Left lung (tissue), 10 donors: Measurements from ENCODE around the gene GTPBP8. TPM values are rescaled to one million over a fixed set of nuclear protein-coding genes. Genes with fewer than 3 reads are reported as not detected.

Source experiments
- ATAC-seq: fragments of 200-7000 bp; cut with Tn5 transposase; one replicate; pipeline ENCODE4 v1.9.1; 2020; ENCODE audit warnings: moderate library complexity
- DNase-seq, 4 donors: peaks; one replicate each; pipeline ENCODE4 v3.0.0-alpha.2; 2013 to 2020
- H3K27ac ChIP-seq, 2 donors: fragments of 200-600 bp; sonication (generic) in 1 of 2; one replicate each; pipeline versions ENCODE4 v1.5.0 to v1.8.0; 2020 to 2021
- H3K27me3 ChIP-seq, 2 donors: fragments of 200-600 bp; sonication (generic) in 1 of 2; one replicate each; pipeline versions ENCODE4 v1.5.0 to v1.8.0; 2020 to 2021
- H3K36me3 ChIP-seq, 2 donors: fragments of 200-600 bp; sonication (generic) in 1 of 2; one replicate each; pipeline versions ENCODE4 v1.5.0 to v1.8.0; 2020 to 2021
- H3K4me1 ChIP-seq, 2 donors: fragments of 200-600 bp; one replicate each; pipeline ENCODE4 v1.8.0; 2021
- H3K4me3 ChIP-seq, 2 donors: fragments of 200-600 bp; sonication (generic) in 1 of 2; one replicate each; pipeline versions ENCODE4 v1.5.0 to v1.8.0; 2020 to 2021; ENCODE audit warnings: mild to moderate bottlenecking in 1 of 2
- H3K9me3 ChIP-seq, 2 donors: fragments of 200-600 bp; sonication (generic) in 1 of 2; one replicate each; pipeline versions ENCODE4 v1.5.0 to v1.8.0; 2020 to 2021
- CTCF ChIP-seq, 2 donors: fragments of 200-600 bp; sonication (generic) in 1 of 2; IDR thresholded peaks; one replicate each; pipeline versions ENCODE4 v1.5.0 to v1.8.0; 2021; ENCODE audit warnings: antibody characterized with exemption in 2 of 2
- intact Hi-C, 2 donors: fragments of 100-400 bp; cut with DNase I; formaldehyde crosslinking; loops; one replicate each; pipeline versions ENCODE4 v1.11.2 to v1.14.2; 2022
- polyA plus RNA-seq, 6 donors: library from polyadenylated mRNA; unstranded; fragments of 120-200 nt; gene quantifications; one replicate each; pipeline ENCODE4 v1.2.1, GENCODE V29; 2013; ENCODE audit not compliant: insufficient read length in 6 of 6
- total RNA-seq, 2 donors: library from RNA; stranded (reverse); fragmentation: NEBNext Ultra II Directional; extraction: Animal tissue kit (Norgen Biotek cat#: 25700); gene quantifications; one replicate each; pipeline ENCODE4 v1.2.1, GENCODE V29; 2021
- donor health status: DM: no; HTN: yes; CAD: no.
- donor health status: DM: no; HTN: no; CAD: no.

GTPBP8 gene
- total and polyA plus RNA-seq, 8 donors = 14.7 to 24.3 (median 21.0) TPM

- no peak overlapping the region for H3K27ac ChIP-seq
- H3K27me3 ChIP-seq = no peaks in the 10 kb centered on the region
- no peaks in the 10 kb centered on the region for H3K36me3 ChIP-seq
- H3K9me3 ChIP-seq = no peaks in the 10 kb centered on the region
- DNase-seq (no peak), ATAC-seq (no peak)
- no peak overlapping the region for H3K4me3 ChIP-seq
- peaks cover 0 to 6% of the 10 kb centered on the region in 2 donors for H3K4me1 ChIP-seq
- no peak for TF ChIP-seq CTCF (IDR thresholded peaks at IDR 0.05)
- intact Hi-C loops = loop anchor here in 1 of 2 donors (10.0 kb wide), 1 partner anchor 350 kb away; no protein-coding TSS in a partner anchor
Observed at GRCh38 chr3:112984485-112984884, 6.3 kb upstream of the GTPBP8 start.

- ATAC-seq (no peak), DNase-seq (peak in 1 of 4 donors; percentile 50)
- H3K4me1 ChIP-seq = peaks cover 8 to 29% of the 10 kb centered on the region in 2 donors
- H3K9me3 ChIP-seq = no peaks in the 10 kb centered on the region
- H3K27me3 ChIP-seq = no peaks in the 10 kb centered on the region
- TF ChIP-seq CTCF (IDR thresholded peaks at IDR 0.05) = no peak
- intact Hi-C loops = loop anchor here in 1 of 2 donors (10.0 kb wide), 1 partner anchor 353 kb away; no protein-coding TSS in a partner anchor
- no peak overlapping the region for H3K27ac ChIP-seq
- H3K36me3 ChIP-seq = no peaks in the 10 kb centered on the region
- H3K4me3 ChIP-seq = no peak overlapping the region
Observed at GRCh38 chr3:112987710-112988334, 3.0 kb upstream of the GTPBP8 start.

DNA sequence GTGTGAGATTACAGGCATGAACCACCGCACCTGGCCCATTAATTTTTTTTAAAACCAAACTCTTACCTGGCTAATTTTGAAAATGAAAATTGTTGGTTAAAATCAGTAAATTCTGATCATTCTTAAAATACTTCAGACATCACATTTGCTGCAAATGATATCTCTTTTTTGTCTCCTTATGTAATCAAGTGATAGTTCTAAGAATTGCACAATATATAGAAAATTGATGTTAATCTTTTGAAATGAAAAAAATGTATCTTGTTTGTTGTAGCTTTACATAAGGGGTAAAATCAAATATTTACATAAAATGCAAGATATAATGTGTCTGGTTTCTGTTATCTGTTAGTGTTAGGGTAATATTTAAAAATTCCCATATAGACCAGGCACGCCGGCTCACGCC lies 5.0 kb downstream of the GTPBP8 start:
- Histone ChIP-seq H3K4me3 (no peak overlapping the region), H3K27me3 (no peaks in the 10 kb centered on the region), H3K4me1 (peaks cover 8 to 22% of the 10 kb centered on the region in 2 donors), H3K36me3 (peaks cover 0 to 37% of the 10 kb centered on the region in 2 donors), H3K9me3 (no peaks in the 10 kb centered on the region), H3K27ac (no peak overlapping the region)
- no peak for TF ChIP-seq CTCF (IDR thresholded peaks at IDR 0.05)
- intact Hi-C loops = no loop called here
- DNase-seq (no peak), ATAC-seq (no peak)

DNA sequence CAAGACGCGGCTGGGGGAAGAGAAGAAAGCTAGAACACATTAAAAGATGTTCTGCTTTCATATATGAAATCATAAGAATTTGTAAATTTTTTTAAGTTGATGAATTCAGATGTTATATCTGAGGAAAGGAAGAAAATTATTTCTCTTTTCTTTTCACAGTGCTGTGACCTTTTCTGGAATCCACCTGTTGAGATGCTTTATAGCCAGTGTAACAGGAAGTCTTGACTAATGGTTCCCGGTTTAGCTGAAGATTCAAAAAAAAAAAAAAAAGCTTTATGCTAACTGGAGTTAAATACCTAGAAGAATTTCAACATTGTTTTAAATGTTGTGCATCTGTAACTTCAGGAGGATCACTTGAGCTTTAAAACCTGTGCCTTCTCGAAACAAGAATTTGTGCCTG lies 9.9 kb downstream of the GTPBP8 start:
- Histone ChIP-seq H3K27me3 (no peaks in the 10 kb centered on the region), H3K4me3 (no peak overlapping the region), H3K36me3 (peaks cover 0 to 82% of the 10 kb centered on the region in 2 donors), H3K4me1 (peaks cover 0 to 4% of the 10 kb centered on the region in 2 donors), H3K9me3 (no peaks in the 10 kb centered on the region), H3K27ac (no peak overlapping the region)
- TF ChIP-seq CTCF (IDR thresholded peaks at IDR 0.05) = no peak
- DNase-seq (no peak), ATAC-seq (no peak)
- intact Hi-C loops = no loop called here

DNA sequence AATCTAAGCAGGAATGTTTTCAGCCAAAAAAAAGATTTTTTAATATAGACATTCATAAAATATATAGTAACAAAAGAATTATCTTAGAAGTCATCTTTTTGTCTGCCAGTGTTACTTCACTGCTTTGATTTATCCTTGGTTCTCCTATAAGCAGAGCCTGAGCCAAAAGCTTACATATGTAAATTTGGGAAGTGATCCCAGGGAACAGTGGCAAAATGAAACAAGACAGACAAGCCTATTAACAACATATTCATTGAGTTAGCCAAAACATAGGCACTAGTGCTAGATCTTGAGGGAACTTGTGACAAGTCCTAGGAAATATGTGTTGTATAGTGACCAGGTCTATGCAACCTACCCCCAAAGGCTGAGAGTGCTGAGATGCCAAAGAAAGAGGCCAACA lies 11.3 kb downstream of the GTPBP8 start:
- Histone ChIP-seq H3K4me1 (peaks cover 0 to 4% of the 10 kb centered on the region in 2 donors), H3K9me3 (no peaks in the 10 kb centered on the region), H3K27me3 (no peaks in the 10 kb centered on the region), H3K4me3 (no peak overlapping the region), H3K36me3 (peaks cover 0 to 90% of the 10 kb centered on the region in 2 donors), H3K27ac (no peak overlapping the region)
- ATAC-seq (no peak), DNase-seq (no peak)
- no peak for TF ChIP-seq CTCF (IDR thresholded peaks at IDR 0.05)
- intact Hi-C loops = no loop called here
